ENCODE measurements around the gene TRAF3IP3.

DNA sequence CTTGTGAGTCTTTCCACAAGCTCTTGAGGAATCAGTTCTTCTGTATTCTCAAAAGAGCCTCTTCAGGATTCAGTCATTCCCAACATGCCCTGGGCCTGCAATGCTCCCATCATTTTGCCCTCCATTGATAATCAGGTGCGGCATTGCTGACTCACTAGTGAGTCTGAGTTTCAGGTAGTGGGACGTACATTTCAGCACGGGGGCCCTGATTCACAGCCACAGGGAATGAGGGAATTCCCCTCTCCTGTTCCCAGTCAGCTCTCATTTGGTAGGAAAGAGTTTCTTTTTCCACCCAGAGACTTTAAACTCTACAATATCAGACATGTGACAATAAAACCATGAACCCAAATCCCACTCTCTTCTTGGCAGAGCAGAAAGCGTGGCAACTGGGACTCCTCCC lies 53.8 kb downstream of the TRAF3IP3 start:
- TF ChIP-seq EP300 (IDR thresholded peaks at IDR 0.05) (no peak), POLR2A (IDR thresholded peaks at IDR 0.05) (no peak), POLR2AphosphoS5 (IDR thresholded peaks at IDR 0.05) (no peak)
- TF ChIP-seq, protein P1, sequence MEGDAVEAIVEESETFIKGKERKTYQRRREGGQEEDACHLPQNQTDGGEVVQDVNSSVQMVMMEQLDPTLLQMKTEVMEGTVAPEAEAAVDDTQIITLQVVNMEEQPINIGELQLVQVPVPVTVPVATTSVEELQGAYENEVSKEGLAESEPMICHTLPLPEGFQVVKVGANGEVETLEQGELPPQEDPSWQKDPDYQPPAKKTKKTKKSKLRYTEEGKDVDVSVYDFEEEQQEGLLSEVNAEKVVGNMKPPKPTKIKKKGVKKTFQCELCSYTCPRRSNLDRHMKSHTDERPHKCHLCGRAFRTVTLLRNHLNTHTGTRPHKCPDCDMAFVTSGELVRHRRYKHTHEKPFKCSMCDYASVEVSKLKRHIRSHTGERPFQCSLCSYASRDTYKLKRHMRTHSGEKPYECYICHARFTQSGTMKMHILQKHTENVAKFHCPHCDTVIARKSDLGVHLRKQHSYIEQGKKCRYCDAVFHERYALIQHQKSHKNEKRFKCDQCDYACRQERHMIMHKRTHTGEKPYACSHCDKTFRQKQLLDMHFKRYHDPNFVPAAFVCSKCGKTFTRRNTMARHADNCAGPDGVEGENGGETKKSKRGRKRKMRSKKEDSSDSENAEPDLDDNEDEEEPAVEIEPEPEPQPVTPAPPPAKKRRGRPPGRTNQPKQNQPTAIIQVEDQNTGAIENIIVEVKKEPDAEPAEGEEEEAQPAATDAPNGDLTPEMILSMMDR (IDR thresholded peaks at IDR 0.05): no peak

Measured in upper lobe of left lung (tissue), 4 donors.